Kidney (tissue), 14 donors: Measurements from ENCODE around the gene POLDIP3. TPM values are rescaled to one million over a fixed set of nuclear protein-coding genes. Genes with fewer than 3 reads are reported as not detected.
A peak's percentile ranks its signal among the peaks of the same experiment; 100 is the strongest.

Experiments used
- DNase-seq, 5 donors: peaks; one replicate each; pipeline ENCODE4 v3.0.0-alpha.2; 2013 to 2020
- FAIRE-seq: peaks from 2 replicates; lab custom pipeline; 2012; peaks lifted over from hg19 to GRCh38; lab: Jason Lieb, UNC
- H3K27ac ChIP-seq, 2 donors: one replicate each; pipeline ENCODE4 v1.7.0; 2013; ENCODE audit warnings: low read depth in 2 of 2, low read length in 2 of 2, inconsistent platforms in 1 of 2
- H3K27me3 ChIP-seq: one replicate; pipeline ENCODE4 v1.7.1; 2013; ENCODE audit warnings: low read length, inconsistent platforms; ENCODE audit not compliant: control insufficient read depth, insufficient read depth
- H3K36me3 ChIP-seq, 3 donors: one replicate each; pipeline versions ENCODE4 v1.7.0 to v1.7.1; 2013; ENCODE audit warnings: low read length in 3 of 3, control low read depth in 1 of 3, inconsistent platforms in 1 of 3; ENCODE audit not compliant: insufficient read depth in 3 of 3, control insufficient read depth in 2 of 3
- H3K4me1 ChIP-seq, 3 donors: one replicate each; pipeline versions ENCODE4 v1.7.0 to v1.7.1; 2013; ENCODE audit warnings: low read length in 3 of 3, inconsistent platforms in 1 of 3, low read depth in 1 of 3; ENCODE audit not compliant: control insufficient read depth in 2 of 3, insufficient read depth in 2 of 3
- H3K4me3 ChIP-seq, 3 donors: one replicate each; pipeline versions ENCODE4 v1.7.0 to v1.8.1; 2013; ENCODE audit warnings: low read length in 3 of 3, control low read depth in 1 of 3, inconsistent platforms in 1 of 3
- H3K9ac ChIP-seq, 3 donors: one replicate each; pipeline versions ENCODE4 v1.7.0 to v1.7.1; 2013; ENCODE audit warnings: low read length in 3 of 3, control low read depth in 1 of 3, inconsistent platforms in 1 of 3
- H3K9me3 ChIP-seq, 3 donors: one replicate each; pipeline versions ENCODE4 v1.7.0 to v1.7.1; 2013; ENCODE audit warnings: low read length in 3 of 3, control low read depth in 1 of 3, inconsistent platforms in 1 of 3; ENCODE audit not compliant: control insufficient read depth in 2 of 3, insufficient read depth in 1 of 3
- intact Hi-C: fragments of 100-400 bp; cut with DNase I; formaldehyde crosslinking; loops from one replicate; pipeline ENCODE4 v1.11.1; 2022
- polyA plus RNA-seq: library from polyadenylated mRNA; stranded (reverse); fragments of 350-450 nt; fragmentation: Illumina TruSeq; extraction: RNeasy Lipid Tissue Mini Kit (QIAGEN cat#74804); gene quantifications from one replicate; pipeline ENCODE4 v1.2.3, GENCODE V29; 2014; ENCODE audit warnings: low read depth, low replicate concordance; ENCODE audit not compliant: insufficient read depth
- total RNA-seq: library from RNA; stranded (reverse); fragmentation: NEBNext Ultra II Directional; extraction: Animal tissue kit (Norgen Biotek cat#: 25700); gene quantifications from one replicate; pipeline ENCODE4 v1.2.1, GENCODE V29; 2021
- TF ChIP-seq, protein P1 (sequence below): IDR thresholded peaks from 3 replicates; pipeline ENCODE4 v1.5.1; 2012; ENCODE audit warnings: mild to moderate bottlenecking, moderate library complexity, borderline replicate concordance; ENCODE audit not compliant: insufficient read depth; ENCODE audit errors: extremely low read depth
- donor health status: control.
- donor health status: control.
- donor health status: control.
- donor health status: control.
- donor health status: control.
- donor health status: DM: yes; HTN: yes; CAD: no.
- donor health status: Normal renal cell carcinoma (clear cell type).

The POLDIP3 gene
- total and polyA plus RNA-seq, 2 donors from 2014 or later = 44.1 to 67.9 TPM

DNA sequence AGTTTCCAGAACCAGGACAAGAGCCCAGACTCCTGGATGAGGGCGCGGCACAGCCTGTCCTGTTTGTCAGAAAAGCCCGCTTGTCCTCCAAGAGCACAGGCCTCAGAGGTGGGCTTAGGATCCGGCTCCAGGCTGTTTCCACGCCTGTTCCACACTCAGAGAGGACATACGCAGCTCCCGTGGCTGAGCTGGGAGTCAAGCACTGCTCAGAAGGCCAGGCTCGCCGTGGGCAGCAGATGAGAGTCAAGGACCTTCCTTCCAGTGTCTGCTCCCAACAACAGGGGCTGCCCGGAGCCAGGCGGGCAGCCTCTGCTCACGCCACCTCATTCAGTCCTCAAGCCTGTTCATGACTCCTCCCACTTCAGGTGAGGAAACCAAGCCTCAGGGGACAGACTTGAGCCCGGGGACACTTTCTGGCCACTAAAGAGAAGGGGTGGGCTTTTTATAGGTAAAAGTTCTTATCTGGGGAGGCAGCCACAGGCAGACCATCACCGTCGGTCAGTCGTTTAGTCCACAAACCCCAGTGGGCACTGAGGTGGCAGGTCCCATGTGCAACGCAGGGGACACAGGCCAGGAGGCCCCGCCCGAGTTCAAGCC is 30.8 kb upstream of the POLDIP3 start:
- Histone ChIP-seq H3K27ac (peak overlapping the region; percentile 82 to 87), H3K9me3 (no peaks in the 10 kb centered on the region), H3K36me3 (no peaks in the 10 kb centered on the region), H3K27me3 (no peaks in the 10 kb centered on the region), H3K4me1 (peaks cover 3 to 52% (median 49%) of the 10 kb centered on the region in 3 donors), H3K9ac (peak overlapping the region in 2 of 3 donors; percentile 46 to 67), H3K4me3 (peak overlapping the region in 1 of 3 donors; percentile 43)
- DNase-seq (no peak), FAIRE-seq (no peak)
- intact Hi-C loops = no loop called here
- TF ChIP-seq, protein P1, sequence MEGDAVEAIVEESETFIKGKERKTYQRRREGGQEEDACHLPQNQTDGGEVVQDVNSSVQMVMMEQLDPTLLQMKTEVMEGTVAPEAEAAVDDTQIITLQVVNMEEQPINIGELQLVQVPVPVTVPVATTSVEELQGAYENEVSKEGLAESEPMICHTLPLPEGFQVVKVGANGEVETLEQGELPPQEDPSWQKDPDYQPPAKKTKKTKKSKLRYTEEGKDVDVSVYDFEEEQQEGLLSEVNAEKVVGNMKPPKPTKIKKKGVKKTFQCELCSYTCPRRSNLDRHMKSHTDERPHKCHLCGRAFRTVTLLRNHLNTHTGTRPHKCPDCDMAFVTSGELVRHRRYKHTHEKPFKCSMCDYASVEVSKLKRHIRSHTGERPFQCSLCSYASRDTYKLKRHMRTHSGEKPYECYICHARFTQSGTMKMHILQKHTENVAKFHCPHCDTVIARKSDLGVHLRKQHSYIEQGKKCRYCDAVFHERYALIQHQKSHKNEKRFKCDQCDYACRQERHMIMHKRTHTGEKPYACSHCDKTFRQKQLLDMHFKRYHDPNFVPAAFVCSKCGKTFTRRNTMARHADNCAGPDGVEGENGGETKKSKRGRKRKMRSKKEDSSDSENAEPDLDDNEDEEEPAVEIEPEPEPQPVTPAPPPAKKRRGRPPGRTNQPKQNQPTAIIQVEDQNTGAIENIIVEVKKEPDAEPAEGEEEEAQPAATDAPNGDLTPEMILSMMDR = no peak

DNA sequence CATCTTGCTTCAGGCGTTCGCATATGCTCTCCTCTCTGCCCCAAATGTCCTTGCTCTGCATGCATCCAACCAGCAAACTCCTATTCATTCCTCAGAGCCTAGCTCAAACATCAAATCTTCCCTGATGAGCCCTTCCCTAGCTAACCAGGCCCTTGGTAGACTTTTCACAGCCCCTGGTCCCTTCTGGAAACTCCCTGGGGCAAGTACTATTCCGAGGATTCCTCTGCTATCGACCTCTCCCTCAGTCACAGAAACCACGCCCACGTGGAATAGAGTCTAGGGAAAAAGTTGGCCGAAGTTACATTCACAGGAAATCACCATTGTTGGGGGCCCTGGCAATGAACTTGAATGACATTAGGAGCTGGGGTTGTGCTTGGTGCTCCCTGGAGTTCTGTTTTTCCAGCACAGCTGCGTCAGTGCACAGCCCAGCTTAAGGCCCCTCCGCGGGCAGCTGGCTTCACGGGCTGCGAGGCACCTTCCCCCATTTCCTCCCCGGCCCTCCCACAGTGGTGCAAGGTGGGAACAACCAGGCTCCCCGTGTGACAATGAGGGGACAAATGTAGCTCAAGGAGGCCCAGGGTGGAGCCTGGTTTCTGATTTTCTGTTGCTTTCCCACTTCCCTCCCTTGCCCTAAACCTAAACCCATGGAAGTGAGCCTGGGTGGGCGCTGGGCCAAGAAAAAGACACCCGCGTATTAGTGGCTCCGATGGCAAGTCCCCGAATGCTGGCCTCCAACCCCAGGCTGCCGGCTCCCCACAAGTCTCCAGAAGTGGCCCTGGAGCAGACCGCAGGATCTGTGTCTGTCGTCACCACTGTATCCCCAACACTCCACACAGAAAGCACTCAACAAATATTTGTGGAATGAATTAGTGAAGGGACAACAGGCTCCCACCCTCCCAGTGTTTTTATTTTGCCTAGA is 30.0 kb upstream of the POLDIP3 start:
- peak overlapping the region; percentile 82 to 87 for H3K27ac ChIP-seq
- H3K4me1 ChIP-seq = peaks cover 3 to 56% (median 51%) of the 10 kb centered on the region in 3 donors
- H3K36me3 ChIP-seq = no peaks in the 10 kb centered on the region
- peak in 1 of 5 donors; percentile 51 for DNase-seq
- no peaks in the 10 kb centered on the region for H3K9me3 ChIP-seq
- intact Hi-C loops = no loop called here
- H3K9ac ChIP-seq = peak overlapping the region in 2 of 3 donors; percentile 31 to 60
- no peaks in the 10 kb centered on the region for H3K27me3 ChIP-seq
- TF ChIP-seq, protein P1 = no peak
- no peak for FAIRE-seq
- peak overlapping the region in 1 of 3 donors; percentile 10 for H3K4me3 ChIP-seq

DNA sequence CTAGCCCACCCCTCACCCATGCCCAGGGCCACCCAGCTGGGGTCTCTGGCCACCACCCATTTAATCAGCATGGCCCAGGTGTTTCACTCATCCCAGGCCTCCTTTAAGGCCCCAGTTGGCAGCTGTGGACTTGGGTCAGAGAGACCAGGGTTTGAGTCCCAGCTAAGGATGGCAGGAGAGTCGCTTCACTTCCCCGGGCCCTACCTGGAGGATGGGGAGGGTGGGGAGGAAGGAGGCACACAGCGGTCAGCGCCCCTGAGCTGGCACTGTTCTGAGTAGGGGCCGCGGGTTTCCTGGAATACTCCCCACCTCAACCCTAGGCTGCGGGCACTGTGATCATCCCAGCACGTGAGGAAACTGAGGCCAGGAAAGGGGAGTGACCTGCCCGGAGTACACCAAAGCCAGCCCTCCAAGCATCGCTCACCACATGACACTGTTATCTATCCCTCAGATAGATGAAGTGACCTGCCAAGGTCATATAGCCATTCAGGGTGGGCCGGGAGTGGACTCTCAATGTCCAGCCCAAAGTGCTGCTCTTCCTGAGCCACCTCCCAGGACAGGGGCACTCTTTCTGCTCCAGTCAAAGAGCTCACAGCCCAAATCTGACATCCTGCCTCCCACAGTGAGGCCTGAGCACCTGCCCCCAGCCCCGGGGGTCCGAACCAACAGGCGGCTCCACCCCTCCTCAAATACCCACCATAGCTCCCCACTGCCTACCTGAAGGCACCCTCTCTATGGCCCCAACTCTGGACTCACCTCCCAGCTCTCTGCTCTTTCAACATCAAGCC is 29.1 kb upstream of the POLDIP3 start:
- peak overlapping the region in 1 of 2 donors; percentile 87 for H3K27ac ChIP-seq
- no peaks in the 10 kb centered on the region for H3K27me3 ChIP-seq
- intact Hi-C loops = no loop called here
- no peak overlapping the region for H3K4me3 ChIP-seq
- DNase-seq = no peak
- no peaks in the 10 kb centered on the region for H3K36me3 ChIP-seq
- no peaks in the 10 kb centered on the region for H3K9me3 ChIP-seq
- TF ChIP-seq, protein P1 = no peak
- peak overlapping the region in 1 of 3 donors; percentile 60 for H3K9ac ChIP-seq
- H3K4me1 ChIP-seq = peaks cover 3 to 59% (median 51%) of the 10 kb centered on the region in 3 donors
- no peak for FAIRE-seq
